Body of pancreas (tissue), 4 donors: ENCODE measurements around the gene FBN1. TPM values are rescaled to one million over a fixed set of nuclear protein-coding genes. Genes with fewer than 3 reads are reported as not detected.

Source experiments
- ATAC-seq: fragments of 150-250 bp; one replicate; pipeline ENCODE4 v1.9.1; 2016
- DNase-seq, 4 donors: peaks; one replicate each; pipeline ENCODE4 v3.0.0-alpha.2; 2019
- H3K27ac ChIP-seq, 4 donors: fragments of 200-600 bp; sonication (generic); 1 replicate in 3 of 4; 2 replicates in 1 of 4; pipeline versions ENCODE4 v1.5.1 to v1.6.1; 2016 to 2019; ENCODE audit warnings: mild to moderate bottlenecking in 1 of 4, mixed read lengths in 1 of 4, moderate library complexity in 1 of 4
- H3K27me3 ChIP-seq, 2 donors: fragments of 200-600 bp; sonication (generic); one replicate each; pipeline ENCODE4 v1.6.0; 2016; ENCODE audit warnings: mild to moderate bottlenecking in 1 of 2
- H3K36me3 ChIP-seq, 2 donors: fragments of 200-600 bp; sonication (generic); replicated peaks in 1 of 2; 2 replicates each; pipeline ENCODE4 v1.5.1; 2016; ENCODE audit warnings: low read depth in 2 of 2; ENCODE audit not compliant: insufficient read depth in 1 of 2
- H3K4me1 ChIP-seq: fragments of 200-600 bp; sonication (generic); one replicate; pipeline ENCODE4 v1.6.0; 2016
- H3K4me3 ChIP-seq, 2 donors: fragments of 200-600 bp; sonication (generic); 1 replicate in 1 of 2; 2 replicates in 1 of 2; pipeline ENCODE4 v1.5.1; 2016 to 2019
- H3K9me3 ChIP-seq, 3 donors: fragments of 200-600 bp; sonication (generic); 1 replicate in 2 of 3; 2 replicates in 1 of 3; pipeline ENCODE4 v1.5.1; 2016
- POLR2A ChIP-seq, 3 donors: fragments of 450-650 bp; IDR thresholded peaks; one replicate each; pipeline ENCODE4 v1.6.1; 2016; ENCODE audit warnings: antibody characterized with exemption in 3 of 3, mild to moderate bottlenecking in 2 of 3
- WGBS, 2 donors: methylation state at CpG; one replicate each; pipeline ENCODE4 v1.1.5; 2017; 5-methylcytosine and 5-hydroxymethylcytosine counted together
- intact Hi-C: fragments of 100-400 bp; cut with DNase I; formaldehyde crosslinking; loops from one replicate; pipeline ENCODE4 v1.15.1; 2023
- total RNA-seq, 2 donors: library from RNA; depleted of rRNA; stranded (reverse); fragments of >200 nt; gene quantifications; one replicate each; pipeline ENCODE4 v1.1.0, GENCODE V29; 2016
- TF ChIP-seq, protein P1 (sequence below), 7 experiments: fragments of 450-650 bp in 4 of 7; fragments of 200-600 bp in 3 of 7; sonication (generic) in 3 of 7; IDR thresholded peaks; one replicate each; pipeline ENCODE4 v1.5.1; 2016 to 2019; ENCODE audit warnings: antibody characterized with exemption in 7 of 7

FBN1 gene
- total RNA-seq, 2 donors from 2014 or later: 12.7 to 51.1 TPM

DNA sequence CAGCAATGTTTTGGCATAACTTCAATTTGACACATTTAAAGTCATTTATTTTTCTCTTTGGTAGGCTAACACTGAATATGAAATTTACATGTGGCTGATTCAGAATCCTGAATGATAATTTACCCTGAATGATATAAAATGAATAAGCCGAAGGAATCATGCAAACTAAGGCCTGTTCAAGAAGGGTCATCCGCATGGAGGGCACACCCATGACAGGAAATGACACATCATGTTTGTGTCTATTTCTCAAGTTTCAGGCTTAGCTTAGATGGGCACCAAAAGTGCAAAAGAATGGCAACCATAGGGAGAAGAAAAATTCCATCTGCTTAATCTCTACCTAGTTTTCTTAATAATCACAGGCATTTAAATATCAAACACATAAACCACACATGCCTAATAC, 172.8 kb downstream of the FBN1 start:
- intact Hi-C loops: no loop called here
- Histone ChIP-seq H3K4me3 (no peak overlapping the region), H3K36me3 (no peaks in the 10 kb centered on the region), H3K27me3 (no peaks in the 10 kb centered on the region), H3K4me1 (no peaks in the 10 kb centered on the region), H3K27ac (no peak overlapping the region), H3K9me3 (no peaks in the 10 kb centered on the region)
- DNase-seq (no peak), ATAC-seq (no peak)
- 90 to 91% methylated on average over 2 of the region's 2 CpGs for WGBS, 2 donors
- TF ChIP-seq, protein P1, sequence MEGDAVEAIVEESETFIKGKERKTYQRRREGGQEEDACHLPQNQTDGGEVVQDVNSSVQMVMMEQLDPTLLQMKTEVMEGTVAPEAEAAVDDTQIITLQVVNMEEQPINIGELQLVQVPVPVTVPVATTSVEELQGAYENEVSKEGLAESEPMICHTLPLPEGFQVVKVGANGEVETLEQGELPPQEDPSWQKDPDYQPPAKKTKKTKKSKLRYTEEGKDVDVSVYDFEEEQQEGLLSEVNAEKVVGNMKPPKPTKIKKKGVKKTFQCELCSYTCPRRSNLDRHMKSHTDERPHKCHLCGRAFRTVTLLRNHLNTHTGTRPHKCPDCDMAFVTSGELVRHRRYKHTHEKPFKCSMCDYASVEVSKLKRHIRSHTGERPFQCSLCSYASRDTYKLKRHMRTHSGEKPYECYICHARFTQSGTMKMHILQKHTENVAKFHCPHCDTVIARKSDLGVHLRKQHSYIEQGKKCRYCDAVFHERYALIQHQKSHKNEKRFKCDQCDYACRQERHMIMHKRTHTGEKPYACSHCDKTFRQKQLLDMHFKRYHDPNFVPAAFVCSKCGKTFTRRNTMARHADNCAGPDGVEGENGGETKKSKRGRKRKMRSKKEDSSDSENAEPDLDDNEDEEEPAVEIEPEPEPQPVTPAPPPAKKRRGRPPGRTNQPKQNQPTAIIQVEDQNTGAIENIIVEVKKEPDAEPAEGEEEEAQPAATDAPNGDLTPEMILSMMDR (IDR thresholded peaks at IDR 0.05): no peak
- TF ChIP-seq POLR2A (IDR thresholded peaks at IDR 0.05): no peak

DNA sequence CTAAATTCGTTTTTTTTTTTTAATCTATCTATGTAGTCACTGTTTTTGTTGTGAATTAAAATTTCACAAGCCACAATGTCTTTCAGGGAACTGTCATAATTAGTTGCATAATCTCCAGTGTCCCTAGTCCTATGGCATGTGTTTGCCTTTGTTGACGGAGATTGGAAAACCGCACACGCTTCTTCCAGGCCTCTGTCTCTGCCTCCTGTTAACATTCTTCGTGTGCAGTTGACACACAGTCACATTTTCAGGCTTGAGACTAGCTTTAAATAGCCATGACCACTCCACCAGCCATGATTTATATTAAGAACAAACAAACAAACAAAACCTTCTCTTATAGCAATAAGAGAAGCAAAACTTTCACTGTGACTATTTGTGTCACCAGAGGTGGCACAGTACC, 174.4 kb downstream of the FBN1 start:
- H3K4me3 ChIP-seq: no peak overlapping the region
- no peak overlapping the region for H3K27ac ChIP-seq
- WGBS, 2 donors: 72 to 82% methylated on average over 5 of the region's 5 CpGs
- TF ChIP-seq POLR2A (IDR thresholded peaks at IDR 0.05): no peak
- TF ChIP-seq, protein P1 (IDR thresholded peaks at IDR 0.05): no peak
- no peaks in the 10 kb centered on the region for H3K27me3 ChIP-seq
- ATAC-seq: no peak
- no peaks in the 10 kb centered on the region for H3K4me1 ChIP-seq
- H3K36me3 ChIP-seq: no peaks in the 10 kb centered on the region
- no peaks in the 10 kb centered on the region for H3K9me3 ChIP-seq
- no peak for DNase-seq
- intact Hi-C loops: no loop called here

DNA sequence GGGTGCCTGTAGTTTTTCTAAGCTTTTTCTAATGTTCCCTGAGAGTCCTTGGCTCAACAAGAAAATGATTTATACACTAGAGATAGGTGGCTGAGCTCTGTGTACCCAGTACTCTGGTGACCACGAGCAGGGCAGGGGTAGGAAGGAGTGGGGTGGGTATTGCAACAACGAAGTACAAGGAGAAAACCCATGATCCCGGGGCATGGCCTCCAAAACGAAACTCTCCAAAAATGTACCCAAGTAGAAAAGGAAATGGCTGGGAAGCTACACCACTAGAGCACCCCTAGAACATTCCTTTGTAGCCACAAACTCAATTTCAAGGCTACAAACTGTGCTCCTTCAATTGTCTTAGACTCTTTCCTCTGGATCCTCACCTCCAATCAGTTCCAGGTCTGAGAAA, 175.4 kb downstream of the FBN1 start:
- Histone ChIP-seq H3K4me1 (no peaks in the 10 kb centered on the region), H3K27me3 (no peaks in the 10 kb centered on the region), H3K36me3 (no peaks in the 10 kb centered on the region), H3K4me3 (no peak overlapping the region), H3K27ac (no peak overlapping the region), H3K9me3 (no peaks in the 10 kb centered on the region)
- 73 to 77% methylated on average over 4 of the region's 4 CpGs for WGBS, 2 donors
- ATAC-seq (no peak), DNase-seq (no peak)
- intact Hi-C loops: no loop called here
- TF ChIP-seq, protein P1 (IDR thresholded peaks at IDR 0.05): no peak
- TF ChIP-seq POLR2A (IDR thresholded peaks at IDR 0.05): no peak

DNA sequence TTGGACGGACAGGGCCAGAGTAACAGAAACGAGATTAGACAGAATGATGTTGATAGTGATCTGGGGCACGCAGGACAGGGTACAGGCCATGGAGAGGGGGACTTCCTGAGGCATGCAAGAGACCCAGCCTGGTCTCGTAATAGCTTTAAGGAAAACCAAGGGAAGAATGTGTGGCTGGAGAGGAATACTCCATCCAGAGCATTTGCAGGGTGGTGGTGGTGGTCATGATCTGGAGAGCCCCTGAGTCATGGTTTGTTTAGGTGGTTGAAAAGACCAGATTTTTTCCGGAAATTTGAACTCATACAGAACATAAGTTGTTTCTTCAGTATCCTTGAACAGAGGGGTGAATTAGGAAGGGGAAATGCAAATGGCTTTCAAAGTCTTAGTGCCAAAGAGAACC, 175.8 kb downstream of the FBN1 start:
- no peaks in the 10 kb centered on the region for H3K36me3 ChIP-seq
- no peaks in the 10 kb centered on the region for H3K9me3 ChIP-seq
- no peak overlapping the region for H3K4me3 ChIP-seq
- TF ChIP-seq, protein P1 (IDR thresholded peaks at IDR 0.05): no peak
- TF ChIP-seq POLR2A (IDR thresholded peaks at IDR 0.05): no peak
- H3K27ac ChIP-seq: no peak overlapping the region
- WGBS, 2 donors: 75 to 76% methylated on average over 5 of the region's 5 CpGs
- DNase-seq (no peak), ATAC-seq (no peak)
- no peaks in the 10 kb centered on the region for H3K27me3 ChIP-seq
- intact Hi-C loops: no loop called here
- no peaks in the 10 kb centered on the region for H3K4me1 ChIP-seq

DNA sequence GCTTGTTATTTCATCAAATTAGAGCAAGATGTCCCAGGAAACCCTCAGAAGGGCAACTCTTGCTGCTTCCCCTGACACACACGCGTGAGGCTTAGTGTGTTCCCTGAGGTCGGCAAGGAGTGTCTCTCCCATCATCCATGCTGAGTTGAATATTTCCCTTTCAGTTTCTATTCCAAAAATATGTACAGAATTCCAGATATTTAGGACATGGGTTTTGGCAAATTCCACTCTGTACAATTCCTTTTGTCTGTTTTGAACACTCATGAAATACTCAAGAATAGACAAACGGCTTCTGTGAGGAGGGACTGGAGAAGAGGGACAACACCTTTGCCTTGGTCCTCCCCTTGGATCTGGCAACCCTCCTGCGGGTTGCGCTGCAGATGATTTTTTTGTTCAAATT, 176.2 kb downstream of the FBN1 start:
- ATAC-seq: no peak
- H3K4me3 ChIP-seq: no peak overlapping the region
- no peaks in the 10 kb centered on the region for H3K4me1 ChIP-seq
- H3K36me3 ChIP-seq: no peaks in the 10 kb centered on the region
- no peaks in the 10 kb centered on the region for H3K9me3 ChIP-seq
- no peak for DNase-seq
- no peak overlapping the region for H3K27ac ChIP-seq
- no peaks in the 10 kb centered on the region for H3K27me3 ChIP-seq
- WGBS, 2 donors: 90 to 94% methylated on average over 6 of the region's 6 CpGs
- intact Hi-C loops: no loop called here
- TF ChIP-seq, protein P1 (IDR thresholded peaks at IDR 0.05): no peak
- no peak for TF ChIP-seq POLR2A (IDR thresholded peaks at IDR 0.05)
